Measurements from ENCODE around the gene NAP1L5.

NAP1L5 gene

DNA sequence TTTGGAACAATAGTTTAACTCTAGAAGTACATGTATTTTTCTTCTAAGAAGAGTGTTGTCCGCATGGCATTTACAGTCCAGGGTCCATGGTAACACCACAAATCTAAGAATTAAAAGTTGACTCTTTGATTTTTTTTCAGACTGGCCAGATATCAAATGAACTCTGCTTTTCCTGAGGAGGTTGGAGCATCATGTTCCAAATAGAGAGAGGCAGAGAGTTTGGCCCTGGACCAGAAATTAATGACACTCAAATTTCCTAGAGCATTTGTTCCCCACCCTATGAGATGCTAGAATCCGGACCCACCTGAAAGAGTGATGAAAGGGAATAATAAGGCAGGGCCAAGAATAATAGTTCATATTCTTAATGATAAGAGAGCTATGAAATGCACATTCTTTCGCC, 47.0 kb upstream of the NAP1L5 start:
- TF ChIP-seq, protein P1, sequence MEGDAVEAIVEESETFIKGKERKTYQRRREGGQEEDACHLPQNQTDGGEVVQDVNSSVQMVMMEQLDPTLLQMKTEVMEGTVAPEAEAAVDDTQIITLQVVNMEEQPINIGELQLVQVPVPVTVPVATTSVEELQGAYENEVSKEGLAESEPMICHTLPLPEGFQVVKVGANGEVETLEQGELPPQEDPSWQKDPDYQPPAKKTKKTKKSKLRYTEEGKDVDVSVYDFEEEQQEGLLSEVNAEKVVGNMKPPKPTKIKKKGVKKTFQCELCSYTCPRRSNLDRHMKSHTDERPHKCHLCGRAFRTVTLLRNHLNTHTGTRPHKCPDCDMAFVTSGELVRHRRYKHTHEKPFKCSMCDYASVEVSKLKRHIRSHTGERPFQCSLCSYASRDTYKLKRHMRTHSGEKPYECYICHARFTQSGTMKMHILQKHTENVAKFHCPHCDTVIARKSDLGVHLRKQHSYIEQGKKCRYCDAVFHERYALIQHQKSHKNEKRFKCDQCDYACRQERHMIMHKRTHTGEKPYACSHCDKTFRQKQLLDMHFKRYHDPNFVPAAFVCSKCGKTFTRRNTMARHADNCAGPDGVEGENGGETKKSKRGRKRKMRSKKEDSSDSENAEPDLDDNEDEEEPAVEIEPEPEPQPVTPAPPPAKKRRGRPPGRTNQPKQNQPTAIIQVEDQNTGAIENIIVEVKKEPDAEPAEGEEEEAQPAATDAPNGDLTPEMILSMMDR (IDR thresholded peaks at IDR 0.05): no peak
- Histone ChIP-seq H3K4me3 (no peak overlapping the region), H3K4me1 (peaks cover 0 to 52% (median 24%) of the 10 kb centered on the region in 4 donors), H3K27me3 (no peaks in the 10 kb centered on the region), H3K9me3 (no peaks in the 10 kb centered on the region), H3K36me3 (peaks cover 27 to 59% (median 27%) of the 10 kb centered on the region in 3 donors), H3K27ac (peak overlapping the region; percentile 12 to 56)
- intact Hi-C loops (cut with DNase I; ENCODE audit: low total_unique reads): no loop called here
- no peak for DNase-seq

DNA sequence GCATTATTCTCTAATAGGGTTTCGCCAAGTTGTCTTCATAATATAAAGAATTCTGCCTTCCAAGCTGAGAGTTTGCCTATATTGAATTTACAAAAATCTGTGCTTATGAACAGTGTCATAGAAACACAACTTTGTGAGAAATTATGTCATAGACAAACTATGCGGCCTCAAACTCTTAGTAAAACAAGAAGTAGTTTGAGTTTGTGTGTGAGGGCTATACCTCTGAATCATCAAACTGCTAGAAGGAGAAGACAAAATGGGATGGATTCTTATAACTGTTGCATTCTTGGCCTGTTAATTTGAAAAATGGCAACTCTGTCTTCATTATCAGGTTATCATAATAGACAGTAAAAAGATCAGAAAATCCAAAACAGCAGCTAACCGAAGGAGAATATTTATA, 46.1 kb upstream of the NAP1L5 start:
- Histone ChIP-seq H3K27me3 (no peaks in the 10 kb centered on the region), H3K36me3 (peaks cover 18 to 53% (median 23%) of the 10 kb centered on the region in 3 donors), H3K9me3 (no peaks in the 10 kb centered on the region), H3K4me3 (no peak overlapping the region), H3K27ac (peak overlapping the region; percentile 12 to 56), H3K4me1 (peaks cover 0 to 52% (median 24%) of the 10 kb centered on the region in 4 donors)
- TF ChIP-seq, protein P1 (IDR thresholded peaks at IDR 0.05): no peak
- DNase-seq: no peak
- intact Hi-C loops (cut with DNase I; ENCODE audit: low total_unique reads): no loop called here

DNA sequence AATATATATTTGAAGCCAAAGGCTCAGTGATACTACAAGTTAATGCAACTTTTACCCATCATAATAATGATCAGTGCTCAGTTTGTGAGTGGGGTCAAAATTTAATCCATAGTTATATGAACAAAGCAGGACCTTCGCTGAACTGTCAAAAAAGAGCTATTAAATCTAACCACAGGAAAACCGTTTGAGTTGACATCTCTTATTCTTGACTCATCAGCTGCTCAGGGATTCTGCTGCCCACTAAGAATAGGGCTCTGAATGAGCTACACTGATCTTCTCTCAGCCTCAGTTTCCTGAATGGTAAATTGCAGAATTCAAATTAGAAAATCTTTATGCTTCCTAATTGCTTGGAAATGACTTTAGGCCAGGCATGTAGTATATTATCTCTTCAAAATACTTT, 44.9 kb upstream of the NAP1L5 start:
- H3K27me3 ChIP-seq: no peaks in the 10 kb centered on the region
- TF ChIP-seq, protein P1 (IDR thresholded peaks at IDR 0.05): no peak
- H3K27ac ChIP-seq: no peak overlapping the region
- peaks cover 0 to 63% (median 30%) of the 10 kb centered on the region in 4 donors for H3K4me1 ChIP-seq
- no peak for DNase-seq
- no peaks in the 10 kb centered on the region for H3K9me3 ChIP-seq
- intact Hi-C loops (cut with DNase I; ENCODE audit: low total_unique reads): no loop called here
- no peak overlapping the region for H3K4me3 ChIP-seq
- H3K36me3 ChIP-seq: peaks cover 8 to 51% (median 24%) of the 10 kb centered on the region in 3 donors

- no peaks in the 10 kb centered on the region for H3K9me3 ChIP-seq
- intact Hi-C loops (cut with DNase I; ENCODE audit: low total_unique reads): no loop called here
- no peak overlapping the region for H3K4me3 ChIP-seq
- TF ChIP-seq, protein P1 (IDR thresholded peaks at IDR 0.05): no peak
- H3K36me3 ChIP-seq: peaks cover 0 to 39% (median 20%) of the 10 kb centered on the region in 3 donors
- no peaks in the 10 kb centered on the region for H3K27me3 ChIP-seq
- H3K4me1 ChIP-seq: peaks cover 0 to 67% (median 37%) of the 10 kb centered on the region in 4 donors
- H3K27ac ChIP-seq: peak overlapping the region in 1 of 2 donors; percentile 52
- no peak for DNase-seq
Observed at GRCh38 chr4:88738180-88738579, 40.6 kb upstream of the NAP1L5 start.

- H3K27ac ChIP-seq: peak overlapping the region; percentile 41 to 52
- no peak for DNase-seq
- H3K4me1 ChIP-seq: peaks cover 0 to 63% (median 37%) of the 10 kb centered on the region in 4 donors
- H3K9me3 ChIP-seq: no peaks in the 10 kb centered on the region
- no peak overlapping the region for H3K4me3 ChIP-seq
- peaks cover 0 to 32% (median 20%) of the 10 kb centered on the region in 3 donors for H3K36me3 ChIP-seq
- intact Hi-C loops (cut with DNase I; ENCODE audit: low total_unique reads): no loop called here
- TF ChIP-seq, protein P1 (IDR thresholded peaks at IDR 0.05): no peak
- H3K27me3 ChIP-seq: no peaks in the 10 kb centered on the region
Observed at GRCh38 chr4:88737307-88737941, 39.8 kb upstream of the NAP1L5 start.
